ENCODE results near the gene FASTKD2.

Gene FASTKD2

GRCh38 chr2:206740800-206741199, 24.6 kb upstream of the FASTKD2 start:
- Histone ChIP-seq H3K27me3 (no peaks in the 10 kb centered on the region), H3K36me3 (no peaks in the 10 kb centered on the region), H3K27ac (no peak overlapping the region), H3K9me3 (no peaks in the 10 kb centered on the region), H3K4me1 (no peaks in the 10 kb centered on the region), H3K4me3 (no peak overlapping the region)
- intact Hi-C loops (cut with DNase I; ENCODE audit: low total_unique reads) = no loop called here
- no peak for DNase-seq
- TF ChIP-seq CTCF (IDR thresholded peaks at IDR 0.05) = no peak

- Histone ChIP-seq H3K36me3 (no peaks in the 10 kb centered on the region), H3K4me3 (no peak overlapping the region), H3K9me3 (no peaks in the 10 kb centered on the region), H3K27me3 (no peaks in the 10 kb centered on the region), H3K4me1 (no peaks in the 10 kb centered on the region), H3K27ac (no peak overlapping the region)
- intact Hi-C loops (cut with DNase I; ENCODE audit: low total_unique reads) = no loop called here
- no peak for TF ChIP-seq CTCF (IDR thresholded peaks at IDR 0.05)
- no peak for DNase-seq
Observed at GRCh38 chr2:206756816-206757215, 8.6 kb upstream of the FASTKD2 start.

- H3K4me1 ChIP-seq = peaks cover 0 to 42% (median 15%) of the 10 kb centered on the region in 4 donors
- intact Hi-C loops (cut with DNase I; ENCODE audit: low total_unique reads) = no loop called here
- peak overlapping the region; percentile 70 to 89 for H3K4me3 ChIP-seq
- no peaks in the 10 kb centered on the region for H3K27me3 ChIP-seq
- no peak for DNase-seq
- TF ChIP-seq CTCF (IDR thresholded peaks at IDR 0.05) = no peak
- H3K27ac ChIP-seq = peak overlapping the region; percentile 86 to 89
- peaks cover 0 to 4% (median 3%) of the 10 kb centered on the region in 3 donors for H3K36me3 ChIP-seq
- H3K9me3 ChIP-seq = no peaks in the 10 kb centered on the region
Observed at GRCh38 chr2:206764673-206765241, 649 bp upstream of the FASTKD2 start.

GRCh38 chr2:206766057-206766930, 888 bp downstream of the FASTKD2 start:
- peak overlapping the region; percentile 70 to 89 for H3K4me3 ChIP-seq
- DNase-seq = no peak
- no peaks in the 10 kb centered on the region for H3K9me3 ChIP-seq
- H3K4me1 ChIP-seq = peaks cover 0 to 42% (median 15%) of the 10 kb centered on the region in 4 donors
- TF ChIP-seq CTCF (IDR thresholded peaks at IDR 0.05) = no peak
- no peaks in the 10 kb centered on the region for H3K27me3 ChIP-seq
- peaks cover 9 to 15% (median 10%) of the 10 kb centered on the region in 3 donors for H3K36me3 ChIP-seq
- intact Hi-C loops (cut with DNase I; ENCODE audit: low total_unique reads) = no loop called here
- H3K27ac ChIP-seq = peak overlapping the region; percentile 86 to 89

GRCh38 chr2:206774871-206775270, 9.5 kb downstream of the FASTKD2 start:
- intact Hi-C loops (cut with DNase I; ENCODE audit: low total_unique reads) = no loop called here
- Histone ChIP-seq H3K4me1 (no peaks in the 10 kb centered on the region), H3K27ac (no peak overlapping the region), H3K4me3 (no peak overlapping the region), H3K27me3 (no peaks in the 10 kb centered on the region), H3K36me3 (peaks cover 66 to 68% (median 67%) of the 10 kb centered on the region in 3 donors), H3K9me3 (peaks cover 0 to 8% (median 7%) of the 10 kb centered on the region in 3 donors)
- no peak for TF ChIP-seq CTCF (IDR thresholded peaks at IDR 0.05)
- DNase-seq = no peak

All from tibial artery (tissue), 4 donors.